Measurements from ENCODE around the gene ALDH9A1.

Gene ALDH9A1

GRCh38 chr1:165623624-165624023, 74.7 kb downstream of the ALDH9A1 start:
- no peak for DNase-seq (ENCODE audit: low read depth, low spot score)

- no peak for DNase-seq (ENCODE audit: low read depth, low spot score)
Observed at GRCh38 chr1:165619647-165620151, 78.7 kb downstream of the ALDH9A1 start.

- no peak for DNase-seq (ENCODE audit: low read depth, low spot score)
Observed at GRCh38 chr1:165616987-165617546, 81.3 kb downstream of the ALDH9A1 start.

- DNase-seq (ENCODE audit: low read depth, low spot score): no peak
Observed at GRCh38 chr1:165616054-165616612, 82.2 kb downstream of the ALDH9A1 start.

Measured in iPS DF 19.7 (cell line).